Islet of Langerhans (tissue), 1 donor: ENCODE results near the gene TTC28.
A peak's percentile ranks its signal among the peaks of the same experiment; 100 is the strongest.
"Not testable (repeated sequence)": the region's sequence is repeated elsewhere in the genome, so short reads cannot be mapped to it uniquely, and the experiment has no call there.

ENCODE experiments used
- FAIRE-seq: peaks from one replicate; lab custom pipeline; 2011; peaks lifted over from hg19 to GRCh38; lab: Jason Lieb, UNC

TTC28 gene

DNA sequence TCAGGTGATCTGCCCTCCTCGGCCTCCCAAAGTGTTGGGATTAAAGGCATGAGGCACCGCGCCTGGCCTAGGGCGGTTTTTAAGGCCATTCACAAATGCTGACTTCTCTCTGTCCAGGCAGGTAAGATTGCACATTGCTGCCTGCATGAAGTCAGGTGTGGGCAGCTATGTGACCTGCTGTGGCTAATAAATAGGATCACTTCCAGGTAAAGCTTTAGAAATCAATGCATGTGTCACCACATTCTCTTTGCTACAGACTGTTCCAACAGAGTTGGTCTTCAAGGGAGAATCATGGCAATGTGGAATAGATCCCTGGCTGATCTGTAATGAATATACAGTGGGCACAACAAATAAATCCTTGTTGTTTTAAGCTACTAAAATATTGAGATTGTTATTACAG is 500.2 kb downstream of the TTC28 start:
- no peak for FAIRE-seq

DNA sequence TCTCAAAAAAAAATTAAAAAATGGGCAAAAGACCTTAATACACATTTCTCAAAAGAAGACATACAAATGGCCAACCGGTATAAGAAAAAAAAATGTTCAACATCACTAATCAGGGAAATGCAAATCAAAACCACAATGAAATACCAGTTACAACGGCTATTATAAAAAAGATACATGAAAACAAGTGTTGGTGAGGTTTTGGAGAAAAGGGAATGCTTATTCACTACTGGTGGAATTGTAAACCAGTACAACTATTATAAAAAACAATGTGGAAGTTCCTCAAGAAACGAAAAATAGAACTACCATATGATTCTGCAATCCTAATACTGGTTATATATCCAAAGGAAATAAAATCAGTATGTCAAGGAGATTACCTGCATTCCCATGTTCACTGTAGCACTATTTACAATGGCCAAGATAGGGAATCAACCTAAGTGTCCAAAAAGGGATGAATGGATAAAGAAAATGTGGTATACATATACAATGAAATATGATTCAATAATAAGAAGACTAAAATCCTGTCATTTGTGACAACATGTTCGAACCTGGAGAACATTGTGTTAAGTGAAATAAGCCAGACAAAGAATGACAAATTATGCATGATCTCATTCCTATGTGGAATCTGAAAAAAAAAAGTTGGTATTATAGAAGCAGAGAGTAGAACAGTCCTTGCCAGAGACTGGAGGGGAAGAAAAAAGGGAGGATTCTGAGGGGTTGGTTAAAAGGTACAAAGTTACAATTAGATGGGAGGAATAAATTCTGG is 503.7 kb downstream of the TTC28 start:
- no peak for FAIRE-seq

DNA sequence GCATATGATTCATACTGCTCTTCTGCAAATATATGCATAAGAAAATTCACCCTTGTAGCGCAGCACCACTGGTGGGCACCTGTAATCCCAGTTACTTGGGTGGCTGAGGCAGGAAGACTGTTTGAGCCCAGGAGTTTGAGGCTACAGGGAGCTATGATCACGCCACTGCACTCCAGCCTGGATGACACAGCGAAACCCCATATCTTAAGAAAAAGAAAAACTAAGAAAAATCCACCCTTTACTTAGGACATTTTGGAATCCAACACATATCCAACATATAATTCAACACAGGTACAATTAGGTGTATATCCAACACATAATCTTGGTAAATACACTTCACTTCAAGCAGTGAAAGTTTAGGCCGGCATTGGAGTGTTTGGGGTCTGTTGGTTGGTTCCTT is 505.1 kb downstream of the TTC28 start:
- FAIRE-seq = no peak

GRCh38 chr22:28172892-28173670 is 506.6 kb downstream of the TTC28 start:
- peak; percentile 51 for FAIRE-seq

GRCh38 chr22:28171712-28172111 is 507.9 kb downstream of the TTC28 start:
- FAIRE-seq = no peak

DNA sequence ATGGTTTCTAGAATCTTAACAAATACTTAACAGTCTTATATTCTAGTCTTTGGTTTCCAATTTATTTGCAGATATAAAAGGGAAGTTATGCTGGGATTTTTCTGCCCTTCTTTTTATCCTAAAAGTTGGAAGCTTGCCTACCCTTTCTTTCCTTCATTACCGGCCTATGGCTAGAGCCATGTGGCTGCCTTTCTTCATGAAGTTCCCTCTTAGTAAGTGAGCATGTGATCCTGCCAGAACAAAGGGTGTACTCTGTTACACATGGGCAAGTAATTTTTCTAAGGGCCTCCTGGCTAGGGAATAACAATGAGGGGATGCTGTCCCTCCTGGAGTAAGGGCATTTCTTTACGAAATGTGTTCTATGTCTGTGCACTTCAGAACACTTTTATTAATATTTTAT is 508.5 kb downstream of the TTC28 start:
- FAIRE-seq = no peak

DNA sequence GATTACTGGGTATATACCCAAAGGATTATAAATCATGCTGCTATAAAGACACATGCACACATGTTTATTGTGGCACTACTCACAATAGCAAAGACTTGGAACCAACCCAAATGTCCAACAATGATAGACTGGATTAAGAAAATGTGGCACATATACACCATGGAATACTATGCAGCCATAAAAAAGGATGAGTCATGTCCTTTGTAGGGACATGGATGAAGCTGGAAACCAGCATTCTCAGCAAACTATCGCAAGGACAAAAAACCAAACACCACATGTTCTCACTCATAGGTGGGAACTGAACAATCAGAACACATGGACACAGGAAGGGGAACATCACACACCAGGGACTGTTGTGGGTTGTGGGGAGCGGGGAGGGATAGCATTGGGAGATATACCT is 510.3 kb downstream of the TTC28 start:
- FAIRE-seq = not testable (repeated sequence)

- FAIRE-seq = no peak
Measured at GRCh38 chr22:28155808-28156207, 523.8 kb downstream of the TTC28 start.

GRCh38 chr22:28154861-28155260 is 524.8 kb downstream of the TTC28 start:
- no peak for FAIRE-seq

DNA sequence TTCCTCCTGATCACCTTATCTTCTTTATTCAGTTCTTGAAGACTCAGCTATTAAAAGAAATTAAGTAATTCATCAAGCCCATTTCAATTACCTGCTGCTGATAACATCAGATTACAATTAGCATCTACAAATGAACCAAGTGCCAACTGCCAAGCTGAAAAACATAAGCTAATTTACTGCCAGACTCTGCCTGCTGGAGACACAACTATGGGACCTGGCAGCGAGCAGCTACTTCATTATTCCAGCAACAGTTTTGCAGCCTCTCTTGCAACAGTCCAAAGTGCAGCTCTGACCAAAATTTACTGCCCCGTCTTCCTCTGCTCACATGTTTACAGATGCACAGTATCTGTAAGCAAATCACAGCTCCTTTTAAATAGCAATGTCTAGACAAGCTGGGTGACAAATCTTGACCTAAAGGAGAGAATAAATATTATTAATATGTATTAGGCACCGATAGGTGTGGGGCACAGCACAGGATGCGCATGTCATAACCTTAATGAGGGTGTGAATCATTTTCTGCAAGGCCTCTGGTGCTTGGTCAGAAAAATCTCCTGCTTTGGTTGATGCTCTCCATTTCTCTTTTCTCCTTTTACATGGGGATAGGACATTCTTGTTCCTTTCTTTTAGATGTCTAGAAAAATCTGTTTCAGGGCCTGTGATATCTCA is 528.4 kb downstream of the TTC28 start:
- no peak for FAIRE-seq

DNA sequence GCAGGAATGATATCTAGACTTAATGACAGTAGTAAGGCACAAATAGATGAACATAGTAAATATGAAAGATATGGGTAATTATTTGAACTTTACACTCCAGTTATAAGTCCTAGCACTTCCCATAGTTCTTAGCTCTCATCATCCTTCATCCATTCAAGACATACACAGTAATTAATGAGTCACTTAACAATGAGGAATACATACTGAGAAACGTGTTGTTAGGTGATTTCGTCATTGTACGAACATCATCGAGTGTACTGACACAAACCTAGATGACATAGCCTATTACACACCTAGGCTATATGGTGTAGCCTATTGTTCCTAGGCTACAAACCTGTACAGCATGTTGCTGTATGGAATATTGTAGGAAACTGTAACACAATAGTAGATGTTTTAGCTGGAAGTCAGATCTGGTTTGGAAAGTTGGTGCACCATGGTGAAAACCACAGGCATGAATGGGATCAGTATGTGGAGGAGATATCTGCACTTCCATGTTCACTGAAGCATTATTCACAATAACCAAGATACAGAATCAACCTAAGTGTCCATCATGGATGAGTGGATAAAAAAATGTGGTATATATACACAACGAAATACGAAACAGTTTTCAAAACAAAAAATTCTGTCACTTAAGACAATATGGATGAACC is 530.7 kb downstream of the TTC28 start:
- no peak for FAIRE-seq

DNA sequence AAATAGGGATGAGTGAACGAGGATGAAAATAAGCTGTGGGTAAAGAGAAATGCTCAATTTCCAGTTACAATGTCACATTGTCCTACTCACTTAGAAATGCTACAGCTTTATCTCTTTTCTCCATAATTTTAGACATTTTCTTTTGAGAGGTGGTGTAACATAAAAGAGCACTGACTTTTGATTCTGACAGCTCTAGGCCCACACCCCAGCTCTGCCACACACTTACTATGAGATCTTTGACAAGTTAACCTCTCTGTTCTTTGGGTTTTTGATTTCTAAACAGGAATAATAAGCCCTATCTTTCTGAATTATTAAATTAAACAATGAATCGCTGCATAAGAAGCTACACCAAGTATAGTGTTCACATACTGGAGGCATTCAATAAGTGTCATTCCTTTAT is 532.2 kb downstream of the TTC28 start:
- FAIRE-seq = no peak

DNA sequence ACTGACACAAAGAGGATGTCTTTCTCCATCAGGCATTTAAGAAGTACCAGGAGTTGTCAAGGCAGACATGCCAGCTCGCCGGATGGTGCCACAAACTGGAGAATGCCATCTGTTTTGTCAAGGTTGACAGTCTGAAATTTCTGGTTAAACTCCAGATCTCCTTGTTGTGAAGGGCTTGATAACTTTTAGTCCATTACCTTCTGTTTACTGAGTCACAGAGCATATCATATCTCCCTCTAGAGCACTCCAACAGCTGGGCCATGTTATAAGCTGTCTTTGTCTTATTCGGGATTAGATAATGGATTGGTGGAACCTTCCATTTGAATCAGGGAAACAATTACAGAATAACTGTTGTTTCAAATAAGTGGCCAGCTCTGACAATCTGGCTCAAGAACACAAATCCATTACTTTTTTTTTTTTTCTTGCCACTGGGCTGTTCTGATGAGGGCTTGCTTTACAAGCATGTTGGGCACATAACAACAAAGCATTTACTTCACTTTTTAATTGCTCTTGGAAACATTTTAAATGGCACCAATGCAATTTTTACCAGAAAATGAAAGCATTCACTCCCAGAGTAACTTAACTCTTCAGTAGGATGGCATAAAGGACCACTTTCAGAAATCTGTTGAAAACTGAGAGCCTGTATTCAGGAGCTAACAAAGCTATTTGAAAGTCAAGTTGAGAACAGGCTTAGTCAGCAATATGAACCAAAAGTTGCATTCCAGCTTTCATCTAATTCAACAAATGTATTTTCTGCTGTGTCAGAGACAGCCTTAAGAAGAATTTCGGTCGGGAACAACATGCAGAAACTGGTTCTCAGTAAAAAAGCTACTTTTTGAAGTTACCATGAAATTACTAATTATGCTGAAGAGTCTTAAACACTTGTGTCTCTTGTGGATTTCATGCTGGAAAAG is 533.0 kb downstream of the TTC28 start:
- no peak for FAIRE-seq

DNA sequence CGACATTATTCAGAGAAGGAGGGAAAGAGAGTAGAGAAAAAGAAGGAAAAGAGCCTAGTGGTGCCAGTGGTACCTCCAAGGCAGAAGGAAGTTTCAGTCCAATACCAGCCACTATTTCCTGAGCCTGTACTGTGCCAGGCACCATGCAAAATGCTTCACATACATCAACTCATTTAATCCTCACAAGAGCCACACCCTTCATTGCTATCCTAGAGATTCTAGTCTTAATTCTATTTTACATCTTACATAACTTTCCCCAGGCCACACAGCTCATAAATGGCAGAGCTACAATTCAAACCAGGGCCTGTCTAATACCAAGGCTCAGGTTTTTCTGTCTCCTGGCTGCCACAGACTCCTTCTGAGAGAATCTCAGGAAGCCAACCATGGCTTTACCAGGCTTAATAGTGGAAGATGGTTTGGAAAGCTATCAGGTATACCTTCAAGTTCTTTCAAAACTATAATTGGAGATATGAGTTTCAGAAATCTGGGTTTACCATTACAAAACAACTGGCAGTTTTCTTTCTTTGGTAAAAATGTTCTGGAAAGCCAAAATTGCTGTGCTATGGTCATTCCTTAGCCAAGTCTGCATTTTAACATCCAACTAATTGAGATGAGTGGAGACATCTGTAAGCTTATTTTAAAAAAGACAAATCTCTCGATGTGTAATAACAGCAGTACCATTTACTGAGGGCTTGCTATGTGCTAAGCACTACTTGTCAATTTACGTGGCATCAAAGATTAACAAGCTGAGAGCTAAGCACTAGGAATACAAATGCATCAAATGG is 535.5 kb downstream of the TTC28 start:
- no peak for FAIRE-seq

DNA sequence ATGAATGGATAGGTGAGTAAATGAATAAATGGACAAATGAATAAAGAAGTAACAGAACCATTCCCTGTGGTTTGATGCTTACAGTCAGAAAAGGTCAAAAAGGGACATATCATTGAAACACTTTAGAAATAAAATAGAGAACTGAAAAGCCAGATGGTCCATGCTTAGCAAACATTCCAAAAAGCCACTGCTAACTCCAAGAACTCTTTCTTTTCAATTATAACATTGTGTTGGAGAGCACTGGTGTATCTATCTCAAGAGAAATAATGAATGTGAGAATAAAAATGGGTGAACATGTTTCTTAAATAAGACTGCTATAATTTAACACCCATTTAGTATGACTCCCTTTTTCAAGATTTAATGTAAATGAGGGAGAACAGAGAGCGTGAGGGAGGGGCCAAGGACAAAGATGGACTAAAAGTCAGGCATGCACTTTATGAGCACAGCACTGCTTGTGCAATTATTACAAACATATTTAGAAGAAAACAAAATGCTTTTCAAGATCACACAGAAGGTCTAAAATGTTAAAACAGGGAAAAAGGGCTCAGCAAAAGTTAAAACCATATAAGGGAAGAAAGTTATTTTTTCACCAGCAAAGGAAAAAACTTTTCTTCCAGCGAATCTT is 536.3 kb downstream of the TTC28 start:
- FAIRE-seq = no peak

DNA sequence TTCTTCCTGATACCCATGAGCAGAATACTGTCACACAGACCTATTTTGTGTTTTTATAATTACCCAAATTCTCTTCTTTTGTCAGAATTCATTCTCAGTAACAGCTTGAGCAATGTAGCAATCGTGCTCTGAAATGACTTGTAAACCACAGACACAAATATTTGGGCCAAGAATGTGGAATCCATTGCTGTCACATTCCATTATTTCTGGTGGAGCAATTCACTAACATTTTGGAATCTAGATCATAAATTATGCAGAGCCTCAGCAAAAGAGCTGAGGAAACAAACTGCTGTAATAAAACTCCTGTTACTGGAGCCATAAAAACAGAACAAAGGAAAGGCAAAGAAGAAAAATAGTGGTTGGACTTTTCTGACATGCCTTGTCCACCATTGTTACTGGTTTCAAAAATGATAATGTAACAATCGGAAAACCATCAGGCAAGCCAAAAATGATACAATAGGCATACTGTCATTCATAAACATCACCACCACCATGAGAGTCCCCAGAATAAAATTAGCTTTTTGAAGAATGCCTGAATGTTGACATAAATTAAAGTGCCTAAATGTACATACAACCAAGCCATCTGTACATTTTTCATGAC is 537.2 kb downstream of the TTC28 start:
- no peak for FAIRE-seq

DNA sequence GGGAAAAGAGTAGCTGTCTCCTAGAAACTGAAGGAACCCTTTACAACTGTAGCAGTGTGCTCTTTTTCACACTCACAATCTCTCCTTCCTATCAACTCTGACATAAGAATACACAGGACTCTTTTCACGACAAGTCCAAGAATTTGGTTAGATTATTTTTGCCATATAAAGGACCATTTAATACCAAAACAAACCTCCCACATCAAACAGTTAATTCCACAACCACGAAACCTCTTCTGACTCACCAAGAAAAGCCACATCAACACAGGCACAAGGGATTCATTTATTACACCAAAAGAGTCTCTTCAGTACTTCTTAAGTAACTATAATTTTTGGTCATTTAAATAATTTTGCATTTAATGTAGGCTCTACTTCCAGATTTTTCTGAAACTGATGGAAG is 538.0 kb downstream of the TTC28 start:
- FAIRE-seq = no peak

- no peak for FAIRE-seq
Measured at GRCh38 chr22:28139961-28140360, 539.7 kb downstream of the TTC28 start.

- no peak for FAIRE-seq
Measured at GRCh38 chr22:28139516-28139915, 540.1 kb downstream of the TTC28 start.

- no peak for FAIRE-seq
Measured at GRCh38 chr22:28137036-28137435, 542.6 kb downstream of the TTC28 start.
